Suprapubic skin (tissue), 4 donors: Measurements from ENCODE around the gene PRSS50.

Source experiments
- POLR2A ChIP-seq, 2 donors: fragments of 450-650 bp; IDR thresholded peaks; one replicate each; pipeline ENCODE4 v1.6.1; 2017; ENCODE audit warnings: antibody characterized with exemption in 2 of 2, mild to moderate bottlenecking in 2 of 2, moderate library complexity in 2 of 2
- POLR2AphosphoS5 ChIP-seq, 3 donors: sonication (generic); formaldehyde crosslinking; IDR thresholded peaks; one replicate each; pipeline ENCODE4 v1.6.1; 2017; ENCODE audit warnings: antibody characterized with exemption in 3 of 3

- TF ChIP-seq POLR2AphosphoS5 (IDR thresholded peaks at IDR 0.05) (no peak), POLR2A (IDR thresholded peaks at IDR 0.05) (no peak)
These were observed 17.8 kb downstream of the PRSS50 start for GRCh38 chr3:46699676-46700523.
